ENCODE data around the gene EBF3.

Gene EBF3

GRCh38 chr10:129963641-129964501 is at the start of gene EBF3:
TSS of gene EBF3 (minus strand) at chr10:129964274. CDS start at chr10:129963768, 506 bp downstream.
- peaks cover 78% of the 10 kb centered on the region for H3K27me3 Mint-ChIP-seq (ENCODE audit: low read depth)
- H3K36me3 Mint-ChIP-seq (ENCODE audit: low read depth): peaks cover 22% of the 10 kb centered on the region
- TF ChIP-seq CTCF (IDR thresholded peaks at IDR 0.05; ENCODE audit: unreplicated experiment in 3 of 3): no peak
- peaks cover 36% of the 10 kb centered on the region for H3K4me1 Mint-ChIP-seq
- peak within 1 kb of the TSS; percentile 50 to 74 (median 63) for H3K27ac Mint-ChIP-seq
- H3K9me3 Mint-ChIP-seq: no peaks in the 10 kb centered on the region
- peak within 1 kb of the TSS; percentile 86 to 90 (median 89) for H3K4me3 Mint-ChIP-seq

- no peaks in the 10 kb centered on the region for H3K9me3 Mint-ChIP-seq
- no peaks in the 10 kb centered on the region for H3K36me3 Mint-ChIP-seq (ENCODE audit: low read depth)
- no peak for TF ChIP-seq CTCF (IDR thresholded peaks at IDR 0.05; ENCODE audit: unreplicated experiment in 3 of 3)
- H3K27ac Mint-ChIP-seq: peak overlapping the region; percentile 62 to 94 (median 69)
- H3K4me1 Mint-ChIP-seq: peaks cover 32% of the 10 kb centered on the region
- peaks cover 54% of the 10 kb centered on the region for H3K27me3 Mint-ChIP-seq (ENCODE audit: low read depth)
- peak overlapping the region in 1 of 3 experiments; percentile 47 for H3K4me3 Mint-ChIP-seq
These were observed 49.5 kb upstream of the EBF3 start for GRCh38 chr10:130013335-130014262.

- TF ChIP-seq CTCF (IDR thresholded peaks at IDR 0.05; ENCODE audit: unreplicated experiment in 3 of 3): no peak
- Mint-ChIP-seq H3K27ac (peak overlapping the region in 2 of 3 experiments; percentile 26 to 35), H3K4me3 (peak overlapping the region in 2 of 3 experiments; percentile 40 to 51), H3K36me3 (ENCODE audit: low read depth) (no peaks in the 10 kb centered on the region), H3K4me1 (peaks cover 26% of the 10 kb centered on the region), H3K9me3 (no peaks in the 10 kb centered on the region), H3K27me3 (ENCODE audit: low read depth) (peaks cover 43% of the 10 kb centered on the region)
These were observed 48.1 kb upstream of the EBF3 start for GRCh38 chr10:130012129-130012528.

- H3K4me3 Mint-ChIP-seq: no peak overlapping the region
- no peak for TF ChIP-seq CTCF (IDR thresholded peaks at IDR 0.05; ENCODE audit: unreplicated experiment in 3 of 3)
- no peaks in the 10 kb centered on the region for H3K36me3 Mint-ChIP-seq (ENCODE audit: low read depth)
- H3K9me3 Mint-ChIP-seq: peaks cover under 1% of the 10 kb centered on the region
- H3K27me3 Mint-ChIP-seq (ENCODE audit: low read depth): peaks cover 36% of the 10 kb centered on the region
- no peak overlapping the region for H3K27ac Mint-ChIP-seq
- H3K4me1 Mint-ChIP-seq: peaks cover 26% of the 10 kb centered on the region
These were observed 46.6 kb upstream of the EBF3 start for GRCh38 chr10:130010653-130011052.

GRCh38 chr10:130009228-130009627 is 45.2 kb upstream of the EBF3 start:
- Mint-ChIP-seq H3K4me1 (peaks cover 21% of the 10 kb centered on the region), H3K4me3 (no peak overlapping the region), H3K9me3 (peaks cover 5% of the 10 kb centered on the region), H3K36me3 (ENCODE audit: low read depth) (no peaks in the 10 kb centered on the region), H3K27me3 (ENCODE audit: low read depth) (peaks cover 33% of the 10 kb centered on the region), H3K27ac (no peak overlapping the region)
- no peak for TF ChIP-seq CTCF (IDR thresholded peaks at IDR 0.05; ENCODE audit: unreplicated experiment in 3 of 3)

Measured in nephron (organoid).